WTC11 (cell line): Measurements from ENCODE around the gene ANAPC7. TPM values are rescaled to one million over a fixed set of nuclear protein-coding genes. Genes with fewer than 3 reads are reported as not detected.

Experiments
- ATAC-seq: fragments of 200-7000 bp; cut with Tn5 transposase; 2 replicates; pipeline ENCODE4 v1.10.0; 2021; ENCODE audit warnings: mild to moderate bottlenecking, moderate library complexity
- CTCF ChIA-PET: fragments of 300-600 bp; sonication (Branson Sonifier 250); formaldehyde crosslinking; loops from one replicate; lab custom pipeline; 2021; ENCODE audit warnings: antibody characterized with exemption; lab: Charles Lee
- POLR2A ChIA-PET: fragments of 350-600 bp; sonication (Branson Sonifier 250); formaldehyde crosslinking; loops from one replicate; lab custom pipeline; 2021; ENCODE audit warnings: antibody characterized with exemption; lab: Charles Lee
- DNase-seq: peaks from one replicate; pipeline ENCODE4 v3.0.0; 2021; ENCODE audit warnings: low spot score
- H3K27ac Mint-ChIP-seq: 2 replicates; pipeline ENCODE4 v1.8.0; 2021; ENCODE audit warnings: mixed read lengths
- H3K27me3 Mint-ChIP-seq: 2 replicates; pipeline ENCODE4 v1.8.0; 2021; ENCODE audit warnings: low read depth, mild to moderate bottlenecking, moderate library complexity, mixed read lengths
- H3K36me3 Mint-ChIP-seq: 2 replicates; pipeline ENCODE4 v1.8.0; 2021; ENCODE audit warnings: mixed read lengths
- H3K4me1 Mint-ChIP-seq: 2 replicates; pipeline ENCODE4 v1.8.0; 2022; ENCODE audit warnings: mixed read lengths
- H3K4me3 Mint-ChIP-seq: 2 replicates; pipeline ENCODE4 v1.8.0; 2021; ENCODE audit warnings: mild to moderate bottlenecking, moderate library complexity, mixed read lengths
- H3K9me3 Mint-ChIP-seq: 2 replicates; pipeline ENCODE4 v1.8.0; 2021; ENCODE audit warnings: mixed read lengths
- ARID4B ChIP-seq: sonication (generic); formaldehyde crosslinking; IDR thresholded peaks from 2 replicates; pipeline ENCODE4 v1.8.0; 2023; ENCODE audit warnings: missing genetic modification reagents, mild to moderate bottlenecking, borderline replicate concordance
- CBFB ChIP-seq: sonication (generic); formaldehyde crosslinking; IDR thresholded peaks from 2 replicates; pipeline ENCODE4 v1.8.1; 2022; ENCODE audit warnings: mild to moderate bottlenecking, low read depth, missing genetic modification reagents
- CTCF ChIP-seq: fragments of 200-600 bp; IDR thresholded peaks from 2 replicates; pipeline ENCODE4 v1.8.0; 2022; ENCODE audit warnings: antibody characterized with exemption
- FOXP1 ChIP-seq: sonication (generic); formaldehyde crosslinking; IDR thresholded peaks from 2 replicates; pipeline ENCODE4 v1.8.0; 2022; ENCODE audit warnings: missing genetic modification reagents, mild to moderate bottlenecking, moderate library complexity, borderline replicate concordance
- JAZF1 ChIP-seq: fragments of 250-450 bp; sonication (Bioruptor Pico); IDR thresholded peaks from 2 replicates; pipeline ENCODE4 v1.9.0; 2021; ENCODE audit warnings: moderate library complexity, mild to moderate bottlenecking, inconsistent platforms
- NR1H2 ChIP-seq: sonication (generic); formaldehyde crosslinking; IDR thresholded peaks from 2 replicates; pipeline ENCODE4 v1.9.0; 2021; ENCODE audit warnings: mild to moderate bottlenecking, moderate library complexity, missing genetic modification reagents
- NR2C2 ChIP-seq: sonication (generic); formaldehyde crosslinking; IDR thresholded peaks from 2 replicates; pipeline ENCODE4 v1.8.0; 2022; ENCODE audit warnings: mild to moderate bottlenecking, missing genetic modification reagents
- PRRX2 ChIP-seq: fragments of 250-450 bp; sonication (Bioruptor Pico); IDR thresholded peaks from 2 replicates; pipeline ENCODE4 v1.8.0; 2021; ENCODE audit warnings: mild to moderate bottlenecking
- SMAD4 ChIP-seq: sonication (generic); formaldehyde crosslinking; IDR thresholded peaks from 2 replicates; pipeline ENCODE4 v1.8.0; 2022; ENCODE audit warnings: mild to moderate bottlenecking, missing genetic modification reagents
- SOX15 ChIP-seq: fragments of 250-450 bp; sonication (Bioruptor Pico); IDR thresholded peaks from 2 replicates; pipeline ENCODE4 v1.9.0; 2021; ENCODE audit warnings: mild to moderate bottlenecking
- SP1 ChIP-seq: sonication (generic); formaldehyde crosslinking; conservative IDR thresholded peaks from 2 replicates; pipeline ENCODE4 v1.8.1; 2022; ENCODE audit warnings: missing genetic modification reagents
- TEAD1 ChIP-seq: sonication (generic); formaldehyde crosslinking; IDR thresholded peaks from 2 replicates; pipeline ENCODE4 v1.8.0; 2022; ENCODE audit warnings: mild to moderate bottlenecking, missing genetic modification reagents
- ZBTB43 ChIP-seq: sonication (generic); formaldehyde crosslinking; IDR thresholded peaks from 2 replicates; pipeline ENCODE4 v1.8.1; 2023; ENCODE audit warnings: mild to moderate bottlenecking, missing genetic modification reagents
- ZNF263 ChIP-seq: sonication (generic); formaldehyde crosslinking; IDR thresholded peaks from 2 replicates; pipeline ENCODE4 v1.8.1; 2022; ENCODE audit warnings: low read depth, mild to moderate bottlenecking, moderate library complexity, missing genetic modification reagents
- ZNF281 ChIP-seq: sonication (generic); formaldehyde crosslinking; IDR thresholded peaks from 2 replicates; pipeline ENCODE4 v1.8.0; 2023; ENCODE audit warnings: mild to moderate bottlenecking, missing genetic modification reagents
- ZNF396 ChIP-seq: fragments of 250-450 bp; sonication (Bioruptor Pico); IDR thresholded peaks from 2 replicates; pipeline ENCODE4 v1.8.0; 2021; ENCODE audit warnings: mild to moderate bottlenecking, moderate library complexity, borderline replicate concordance
- total RNA-seq: library from RNA; stranded (reverse); gene quantifications from 3 replicates; pipeline ENCODE4 v1.2.3, GENCODE V29; 2021
- TF ChIP-seq, protein P1 (sequence below): sonication (generic); formaldehyde crosslinking; IDR thresholded peaks from 2 replicates; pipeline ENCODE4 v1.8.1; 2023; ENCODE audit warnings: mild to moderate bottlenecking, missing genetic modification reagents, moderate library complexity
- TF ChIP-seq, protein P2 (sequence below): sonication (generic); formaldehyde crosslinking; IDR thresholded peaks from 2 replicates; pipeline ENCODE4 v1.8.0; 2022; ENCODE audit warnings: missing genetic modification reagents
- TF ChIP-seq, protein P3 (sequence below): fragments of 250-450 bp; sonication (Bioruptor Pico); IDR thresholded peaks from 2 replicates; pipeline ENCODE4 v1.9.0; 2021; ENCODE audit warnings: mild to moderate bottlenecking

Gene ANAPC7
- total RNA-seq, 1 experiment from 2014 or later, result 93.4 TPM

GRCh38 chr12:110436231-110436630 is 32.7 kb upstream of the ANAPC7 start (continued):
- TF ChIP-seq ARID4B (CRISPR knock-in tag), result no peak
- TF ChIP-seq PRRX2, result no peak
- TF ChIP-seq ZNF281 (CRISPR knock-in tag), result no peak
- no peak for TF ChIP-seq NR1H2 (CRISPR knock-in tag)
- TF ChIP-seq, protein P1, sequence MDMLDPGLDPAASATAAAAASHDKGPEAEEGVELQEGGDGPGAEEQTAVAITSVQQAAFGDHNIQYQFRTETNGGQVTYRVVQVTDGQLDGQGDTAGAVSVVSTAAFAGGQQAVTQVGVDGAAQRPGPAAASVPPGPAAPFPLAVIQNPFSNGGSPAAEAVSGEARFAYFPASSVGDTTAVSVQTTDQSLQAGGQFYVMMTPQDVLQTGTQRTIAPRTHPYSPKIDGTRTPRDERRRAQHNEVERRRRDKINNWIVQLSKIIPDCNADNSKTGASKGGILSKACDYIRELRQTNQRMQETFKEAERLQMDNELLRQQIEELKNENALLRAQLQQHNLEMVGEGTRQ, result no peak
- TF ChIP-seq FOXP1 (CRISPR knock-in tag), result no peak

GRCh38 chr12:110431957-110432587 is 28.6 kb upstream of the ANAPC7 start:
- no peak for ATAC-seq
- DNase-seq, result no peak
- Mint-ChIP-seq H3K4me3 (no peak overlapping the region), H3K36me3 (peaks cover 25% of the 10 kb centered on the region), H3K27ac (no peak overlapping the region), H3K9me3 (no peaks in the 10 kb centered on the region), H3K4me1 (no peaks in the 10 kb centered on the region), H3K27me3 (no peaks in the 10 kb centered on the region)
- ChIA-PET CTCF (interaction anchor here (0.6 to 2.2 kb wide), 71 partner anchors 9 to 1155 kb away, joined by 3 to 61 read pairs (median 4); partner anchors contain the start of genes ANAPC7, ARPC3, ATP2A2 and FAM216A), POLR2A (interaction anchor here (0.6 to 1.2 kb wide), 5 partner anchors 15 to 168 kb away, joined by 3 to 8 read pairs (median 6); partner anchors contain the start of genes ARPC3 and FAM216A)
- TF ChIP-seq PRRX2, result no peak
- no peak for TF ChIP-seq SOX15 (CRISPR knock-in tag)
- TF ChIP-seq ZNF263 (CRISPR knock-in tag), result no peak
- TF ChIP-seq, protein P2, sequence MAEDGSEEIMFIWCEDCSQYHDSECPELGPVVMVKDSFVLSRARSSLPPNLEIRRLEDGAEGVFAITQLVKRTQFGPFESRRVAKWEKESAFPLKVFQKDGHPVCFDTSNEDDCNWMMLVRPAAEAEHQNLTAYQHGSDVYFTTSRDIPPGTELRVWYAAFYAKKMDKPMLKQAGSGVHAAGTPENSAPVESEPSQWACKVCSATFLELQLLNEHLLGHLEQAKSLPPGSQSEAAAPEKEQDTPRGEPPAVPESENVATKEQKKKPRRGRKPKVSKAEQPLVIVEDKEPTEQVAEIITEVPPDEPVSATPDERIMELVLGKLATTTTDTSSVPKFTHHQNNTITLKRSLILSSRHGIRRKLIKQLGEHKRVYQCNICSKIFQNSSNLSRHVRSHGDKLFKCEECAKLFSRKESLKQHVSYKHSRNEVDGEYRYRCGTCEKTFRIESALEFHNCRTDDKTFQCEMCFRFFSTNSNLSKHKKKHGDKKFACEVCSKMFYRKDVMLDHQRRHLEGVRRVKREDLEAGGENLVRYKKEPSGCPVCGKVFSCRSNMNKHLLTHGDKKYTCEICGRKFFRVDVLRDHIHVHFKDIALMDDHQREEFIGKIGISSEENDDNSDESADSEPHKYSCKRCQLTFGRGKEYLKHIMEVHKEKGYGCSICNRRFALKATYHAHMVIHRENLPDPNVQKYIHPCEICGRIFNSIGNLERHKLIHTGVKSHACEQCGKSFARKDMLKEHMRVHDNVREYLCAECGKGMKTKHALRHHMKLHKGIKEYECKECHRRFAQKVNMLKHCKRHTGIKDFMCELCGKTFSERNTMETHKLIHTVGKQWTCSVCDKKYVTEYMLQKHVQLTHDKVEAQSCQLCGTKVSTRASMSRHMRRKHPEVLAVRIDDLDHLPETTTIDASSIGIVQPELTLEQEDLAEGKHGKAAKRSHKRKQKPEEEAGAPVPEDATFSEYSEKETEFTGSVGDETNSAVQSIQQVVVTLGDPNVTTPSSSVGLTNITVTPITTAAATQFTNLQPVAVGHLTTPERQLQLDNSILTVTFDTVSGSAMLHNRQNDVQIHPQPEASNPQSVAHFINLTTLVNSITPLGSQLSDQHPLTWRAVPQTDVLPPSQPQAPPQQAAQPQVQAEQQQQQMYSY (CRISPR knock-in tag), result no peak
- no peak for TF ChIP-seq NR2C2 (CRISPR knock-in tag)
- TF ChIP-seq, protein P3, sequence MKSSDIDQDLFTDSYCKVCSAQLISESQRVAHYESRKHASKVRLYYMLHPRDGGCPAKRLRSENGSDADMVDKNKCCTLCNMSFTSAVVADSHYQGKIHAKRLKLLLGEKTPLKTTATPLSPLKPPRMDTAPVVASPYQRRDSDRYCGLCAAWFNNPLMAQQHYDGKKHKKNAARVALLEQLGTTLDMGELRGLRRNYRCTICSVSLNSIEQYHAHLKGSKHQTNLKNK, result no peak
- no peak for TF ChIP-seq SMAD4 (CRISPR knock-in tag)
- TF ChIP-seq CTCF, result no peak
- TF ChIP-seq SP1 (CRISPR knock-in tag), result no peak
- TF ChIP-seq JAZF1 (CRISPR knock-in tag), result no peak
- no peak for TF ChIP-seq TEAD1 (CRISPR knock-in tag)
- TF ChIP-seq ZNF396 (CRISPR knock-in tag), result no peak
- no peak for TF ChIP-seq ZBTB43
- no peak for TF ChIP-seq CBFB (CRISPR knock-in tag)
